ELF-1 (cell line): ENCODE results near the gene HSPA4.
"Not testable (repeated sequence)": the region's sequence is repeated elsewhere in the genome, so short reads cannot be mapped to it uniquely, and the experiment has no call there.

ENCODE experiments used
- DNase-seq: peaks from one replicate; pipeline ENCODE4 v3.0.0-alpha.2; 2016; ENCODE audit warnings: low read depth, low spot score

Gene HSPA4

GRCh38 chr5:133051542-133052316 lies at the start of gene HSPA4:
Gene HSPA4 (plus strand): TSS chr5:133052013. CDS start chr5:133052251, 238 bp downstream.
- DNase-seq: peak; percentile 99

GRCh38 chr5:133006653-133007052 lies 45.2 kb upstream of the HSPA4 start:
- DNase-seq: no peak

GRCh38 chr5:133008455-133008854 lies 43.4 kb upstream of the HSPA4 start:
- not testable (repeated sequence) for DNase-seq

- no peak for DNase-seq
Measured at GRCh38 chr5:133015466-133015865, 36.3 kb upstream of the HSPA4 start.

DNA sequence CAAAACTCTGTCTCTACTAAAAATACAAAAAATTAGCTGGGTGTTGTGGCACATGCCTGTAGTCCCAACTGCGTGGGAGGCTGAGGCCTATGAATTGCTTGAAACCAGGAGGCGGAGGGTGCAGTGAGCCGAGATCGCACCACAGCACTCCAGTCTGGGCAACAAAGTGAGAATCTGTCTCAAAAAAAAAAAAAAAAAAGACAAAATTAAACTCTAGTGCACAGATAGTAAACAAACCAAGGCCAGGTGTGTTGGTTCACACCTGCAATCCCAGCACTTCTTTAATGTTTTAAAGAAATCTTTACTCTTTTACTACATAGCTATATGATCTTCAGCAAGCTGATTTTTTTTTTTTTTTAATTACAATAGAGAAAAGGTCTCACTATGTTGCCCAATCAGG lies 33.8 kb upstream of the HSPA4 start:
- no peak for DNase-seq

GRCh38 chr5:133019471-133019870 lies 32.3 kb upstream of the HSPA4 start:
- not testable (repeated sequence) for DNase-seq

DNA sequence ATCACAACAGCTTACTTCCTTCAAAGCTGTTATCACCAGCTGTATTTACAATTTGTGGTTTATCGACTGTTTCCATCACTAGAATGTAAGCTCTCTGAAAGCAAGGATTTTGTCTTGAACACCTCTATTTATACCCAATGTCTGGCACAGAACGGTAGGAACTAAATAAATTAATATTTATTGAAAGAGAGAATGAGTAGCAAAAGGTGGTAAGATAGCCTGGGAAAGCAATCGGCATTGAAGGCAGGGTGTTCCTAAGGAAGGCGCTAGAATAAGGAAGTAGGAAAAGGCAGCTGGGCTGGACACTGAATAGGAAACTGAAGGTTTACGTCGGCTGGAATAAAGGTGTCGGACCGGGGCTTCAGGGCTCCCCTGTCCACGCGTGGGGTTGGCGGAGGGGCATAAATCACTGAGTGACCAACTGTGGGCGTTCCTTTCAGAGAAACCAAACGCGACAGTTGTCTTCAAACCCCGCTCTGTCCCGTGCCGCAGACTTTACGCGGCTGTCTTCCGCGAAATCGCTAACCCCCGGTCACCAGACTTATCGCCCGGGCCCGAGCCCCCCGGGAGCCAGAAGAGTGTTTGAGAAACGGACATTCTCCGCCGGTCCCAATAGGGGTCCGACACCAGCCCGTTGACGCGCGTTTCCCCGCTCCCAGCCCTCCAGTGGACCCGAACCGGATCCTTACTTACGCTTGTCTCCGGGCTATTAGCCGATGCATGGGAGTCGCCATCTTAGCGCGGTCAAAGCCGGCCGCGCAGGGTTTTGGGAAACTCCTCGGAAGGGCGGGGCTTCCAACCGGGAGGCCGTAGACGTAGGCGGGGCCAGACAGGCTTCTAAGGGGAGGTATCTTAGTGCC lies 25.8 kb upstream of the HSPA4 start, which contains the start of gene ZCCHC10:
Gene ZCCHC10 (minus strand): TSS at position 746 of the 860 bp plus-strand sequence. CDS start 12 bp downstream, at position 734.
- DNase-seq: peak; percentile 96

- DNase-seq: no peak
Measured at GRCh38 chr5:133026664-133027153, 25.1 kb upstream of the HSPA4 start.

DNA sequence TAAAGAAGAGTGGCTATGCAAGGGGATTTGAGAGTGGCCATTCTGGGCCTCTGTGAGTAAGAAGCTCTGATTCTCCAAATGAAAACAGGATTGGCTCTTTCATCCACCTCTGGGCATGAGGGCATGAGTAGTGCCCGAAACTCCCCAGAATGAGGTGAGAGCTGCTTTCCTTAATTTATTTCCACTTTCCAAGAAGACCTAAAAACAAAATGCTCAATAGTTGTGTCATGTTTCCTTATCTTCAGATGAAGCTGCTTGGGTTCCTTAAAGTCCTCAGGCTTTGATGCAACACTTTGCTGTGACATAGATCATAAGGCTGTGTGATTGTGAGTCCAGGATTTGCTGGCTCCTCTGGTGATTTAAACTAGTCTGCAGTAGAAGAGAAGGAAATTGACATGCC lies 22.4 kb upstream of the HSPA4 start:
- DNase-seq: no peak

DNA sequence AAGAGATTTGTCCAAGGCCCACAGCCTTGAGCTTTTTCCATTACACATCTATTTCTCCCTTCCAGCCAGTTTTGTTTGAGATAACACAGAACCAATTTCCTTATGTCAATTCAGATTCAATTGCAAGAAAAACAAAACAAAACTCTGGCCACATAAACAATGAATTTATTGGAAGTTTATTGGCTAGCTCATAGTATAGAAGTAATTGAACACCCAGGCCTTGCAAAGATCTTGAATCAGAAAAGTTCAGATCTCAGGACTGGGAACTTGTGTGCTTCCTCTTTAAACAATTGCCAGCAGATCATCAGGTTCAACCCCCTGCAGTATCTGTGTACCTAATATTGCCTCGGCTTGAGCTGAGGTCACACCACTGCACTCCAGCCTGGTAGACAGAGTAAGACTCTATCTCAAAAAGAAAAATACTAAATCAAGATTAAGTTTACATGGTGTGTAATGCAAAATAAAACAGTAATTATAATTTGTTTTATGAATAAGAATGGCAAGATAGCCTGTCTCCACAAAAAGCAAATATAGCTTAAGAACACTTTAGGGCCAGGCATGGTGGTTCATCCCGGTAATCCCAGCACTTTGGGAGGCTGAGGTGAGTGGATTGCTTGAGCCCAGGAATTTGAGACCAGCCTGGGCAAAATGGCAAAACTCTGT lies 21.3 kb upstream of the HSPA4 start:
- no peak for DNase-seq

- DNase-seq: no peak
Measured at GRCh38 chr5:133032852-133033742, 18.7 kb upstream of the HSPA4 start.

- no peak for DNase-seq
Measured at GRCh38 chr5:133034064-133034463, 17.7 kb upstream of the HSPA4 start.

- no peak for DNase-seq
Measured at GRCh38 chr5:133035224-133035623, 16.6 kb upstream of the HSPA4 start.

DNA sequence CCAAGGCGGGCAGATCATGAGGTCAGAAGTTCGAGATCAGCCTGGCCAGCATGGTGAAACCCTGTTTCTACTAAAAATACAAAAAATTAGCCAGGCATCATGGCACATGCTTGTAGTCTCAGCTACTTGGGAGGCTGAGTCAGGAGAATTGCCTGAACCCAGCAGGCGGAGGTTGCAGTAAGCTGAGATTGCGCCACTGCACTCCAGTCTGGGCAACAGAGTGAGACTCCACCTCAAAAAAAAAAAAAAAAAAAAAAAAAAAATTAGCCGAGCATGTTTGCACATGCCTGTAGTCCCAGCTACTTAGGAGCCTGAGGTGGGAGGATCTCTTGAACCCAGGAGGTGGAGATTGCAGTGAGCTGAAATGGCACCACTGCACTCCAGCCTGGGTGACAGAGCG lies 15.1 kb upstream of the HSPA4 start:
- not testable (repeated sequence) for DNase-seq

- DNase-seq: no peak
Measured at GRCh38 chr5:133041157-133041784, 10.5 kb upstream of the HSPA4 start.

GRCh38 chr5:133041910-133042309 lies 9.9 kb upstream of the HSPA4 start:
- no peak for DNase-seq

DNA sequence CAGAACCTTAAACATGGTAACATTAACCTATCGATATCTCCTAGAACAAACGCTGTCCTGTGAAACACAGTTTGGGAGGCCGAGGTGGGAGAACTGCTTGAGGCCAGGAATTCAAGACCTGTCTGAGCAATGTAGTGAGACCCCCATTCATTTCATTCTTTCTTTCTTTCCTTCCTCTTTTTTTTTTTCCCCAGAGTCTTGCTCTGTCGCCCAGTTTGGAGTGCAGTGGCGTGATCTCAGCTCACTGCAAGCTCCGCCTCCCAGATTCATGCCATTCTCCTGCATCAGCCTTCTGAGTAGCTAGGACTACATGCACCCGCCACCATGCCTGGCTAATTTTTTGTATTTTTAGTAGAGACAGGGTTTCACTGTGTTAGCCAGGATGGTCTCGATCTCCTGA lies 5.3 kb upstream of the HSPA4 start:
- not testable (repeated sequence) for DNase-seq

- no peak for DNase-seq
Measured at GRCh38 chr5:133047404-133047803, 4.4 kb upstream of the HSPA4 start.

GRCh38 chr5:133048993-133049725 lies 2.7 kb upstream of the HSPA4 start:
- DNase-seq: no peak

DNA sequence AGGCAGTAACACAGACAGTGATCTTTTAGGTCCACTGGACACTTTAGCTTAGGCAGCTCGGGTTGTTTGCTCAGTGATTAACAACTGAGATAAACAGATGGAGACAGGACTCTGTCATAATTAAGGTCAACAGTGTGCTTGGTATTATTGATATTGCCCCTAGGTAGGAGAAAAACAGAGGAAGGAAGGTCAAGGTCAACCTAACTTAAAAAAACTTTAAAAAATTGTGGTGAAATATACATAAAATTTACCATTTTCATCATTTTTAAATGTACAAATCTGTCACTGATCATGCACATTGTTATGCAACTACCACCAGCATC lies 2.1 kb upstream of the HSPA4 start:
- no peak for DNase-seq
